ENCODE results near the gene ORC5.

Gene ORC5

DNA sequence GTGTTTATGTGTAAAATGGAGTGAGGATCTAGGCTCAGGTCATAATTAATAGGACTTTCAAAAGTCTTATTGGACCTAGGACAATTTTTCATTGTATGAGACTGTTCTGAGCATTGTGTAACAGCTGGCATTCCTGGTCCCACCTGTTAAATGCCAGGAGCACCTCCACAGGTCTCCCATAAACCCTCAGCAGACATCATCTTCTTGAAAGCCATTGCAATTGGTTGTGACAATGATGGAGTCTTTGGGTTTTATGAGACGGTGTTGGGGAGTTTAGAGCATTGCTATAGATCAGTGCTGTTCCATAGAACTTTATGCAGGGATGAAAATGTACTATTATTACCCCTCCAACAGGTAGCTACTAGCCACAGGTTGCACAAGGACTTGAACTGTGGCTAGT is 108.9 kb downstream of the ORC5 start:
- Mint-ChIP-seq H3K27me3 (peaks cover 9 to 31% of the 10 kb centered on the region in 2 donors), H3K4me3 (no peak overlapping the region), H3K27ac (no peak overlapping the region), H3K4me1 (ENCODE audit: low read depth in 2 of 2) (no peaks in the 10 kb centered on the region), H3K9me3 (no peaks in the 10 kb centered on the region), H3K36me3 (ENCODE audit: insufficient read depth) (no peaks in the 10 kb centered on the region)
- DNase-seq (no peak), ATAC-seq (replicated peaks) (no peak)

DNA sequence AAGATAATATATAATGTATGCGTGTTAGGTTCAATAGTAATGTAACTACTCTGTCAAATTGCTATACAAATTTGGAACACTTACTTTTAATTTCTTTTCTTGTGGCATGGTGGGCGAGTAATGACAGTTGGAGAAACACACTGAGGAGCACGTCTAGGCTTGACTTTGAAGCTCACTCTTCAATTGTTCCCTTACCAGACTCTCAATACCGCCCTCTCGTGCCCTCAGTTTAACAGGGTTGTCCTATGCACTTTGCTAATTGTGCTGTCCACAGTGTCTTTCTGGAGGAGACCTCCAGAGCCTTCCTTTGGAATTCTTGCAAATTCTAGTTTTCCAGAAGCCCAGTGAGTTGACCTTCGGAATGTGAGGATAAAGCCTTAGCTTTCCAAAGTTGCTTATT is 111.1 kb downstream of the ORC5 start:
- H3K4me1 Mint-ChIP-seq (ENCODE audit: low read depth in 2 of 2), result no peaks in the 10 kb centered on the region
- no peaks in the 10 kb centered on the region for H3K36me3 Mint-ChIP-seq (ENCODE audit: insufficient read depth)
- no peak overlapping the region for H3K27ac Mint-ChIP-seq
- peaks cover 9 to 45% of the 10 kb centered on the region in 2 donors for H3K27me3 Mint-ChIP-seq
- H3K4me3 Mint-ChIP-seq, result no peak overlapping the region
- no peaks in the 10 kb centered on the region for H3K9me3 Mint-ChIP-seq
- no peak for DNase-seq
- ATAC-seq (replicated peaks), result no peak

DNA sequence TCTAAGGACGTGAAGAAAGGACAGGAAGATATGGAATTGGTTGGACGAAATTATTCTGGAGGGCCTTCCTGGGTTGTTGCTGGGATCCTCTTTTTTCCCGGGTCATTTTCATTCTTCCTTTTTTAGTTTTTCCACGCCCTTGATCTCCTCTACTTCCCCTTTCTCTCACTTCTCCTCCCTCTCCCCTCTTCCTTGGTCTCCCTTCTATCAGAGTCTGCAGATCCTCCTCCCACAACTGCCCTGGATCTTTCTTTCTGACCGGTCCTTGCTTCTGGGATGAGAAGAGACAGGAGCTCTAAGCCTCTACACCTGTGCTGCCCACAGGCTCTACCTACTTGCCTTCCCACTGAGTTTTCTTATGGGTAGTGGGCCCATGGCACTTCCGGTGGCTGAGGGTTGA is 114.7 kb downstream of the ORC5 start:
- Mint-ChIP-seq H3K36me3 (ENCODE audit: insufficient read depth) (no peaks in the 10 kb centered on the region), H3K4me1 (ENCODE audit: low read depth in 2 of 2) (no peaks in the 10 kb centered on the region), H3K4me3 (no peak overlapping the region), H3K9me3 (no peaks in the 10 kb centered on the region), H3K27ac (no peak overlapping the region), H3K27me3 (peaks cover 23 to 44% of the 10 kb centered on the region in 2 donors)
- DNase-seq (no peak), ATAC-seq (replicated peaks) (no peak)

DNA sequence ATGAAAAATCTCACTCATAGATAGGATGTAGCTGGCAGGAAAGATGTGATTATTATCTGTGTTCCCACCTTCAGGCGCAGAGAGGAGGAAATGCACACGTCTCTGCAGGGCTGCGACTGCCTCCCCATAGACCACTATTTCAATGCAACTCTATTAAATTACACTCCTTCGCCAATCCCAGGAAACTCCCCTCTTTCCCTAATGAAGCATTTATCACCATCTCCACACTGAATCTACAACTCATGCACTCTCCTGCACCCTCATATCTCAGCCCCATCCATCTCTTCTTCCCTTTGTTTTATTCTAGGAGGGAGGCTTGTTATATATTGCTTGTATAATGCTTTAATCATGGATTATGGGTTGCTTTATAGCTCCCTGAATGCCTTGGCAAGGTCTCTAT is 116.6 kb downstream of the ORC5 start:
- Mint-ChIP-seq H3K4me1 (ENCODE audit: low read depth in 2 of 2) (no peaks in the 10 kb centered on the region), H3K27ac (no peak overlapping the region), H3K27me3 (peaks cover 23 to 42% of the 10 kb centered on the region in 2 donors), H3K36me3 (ENCODE audit: insufficient read depth) (no peaks in the 10 kb centered on the region), H3K4me3 (no peak overlapping the region), H3K9me3 (no peaks in the 10 kb centered on the region)
- DNase-seq (no peak), ATAC-seq (replicated peaks) (no peak)

DNA sequence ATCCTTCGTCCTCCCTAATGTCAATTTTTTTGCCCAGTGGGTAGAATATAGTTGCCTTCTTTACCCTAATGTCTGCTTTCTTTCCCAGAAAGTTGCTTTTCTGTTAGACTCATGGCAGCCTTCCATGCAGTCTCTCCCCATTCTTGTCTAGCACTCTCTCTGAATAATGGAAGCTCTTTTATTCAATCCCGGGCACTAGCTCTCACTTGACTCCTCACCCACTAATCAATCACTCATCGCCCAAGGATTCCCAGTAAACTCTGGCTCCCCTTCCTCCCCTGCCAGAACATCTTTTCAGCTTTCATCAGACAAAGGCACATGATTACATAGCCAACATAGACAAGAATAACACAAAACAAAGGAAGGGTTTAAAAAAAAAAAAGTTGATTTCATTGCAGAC is 118.2 kb downstream of the ORC5 start:
- Mint-ChIP-seq H3K9me3 (no peaks in the 10 kb centered on the region), H3K4me1 (ENCODE audit: low read depth in 2 of 2) (no peaks in the 10 kb centered on the region), H3K27ac (no peak overlapping the region), H3K27me3 (peaks cover 13 to 30% of the 10 kb centered on the region in 2 donors), H3K4me3 (no peak overlapping the region), H3K36me3 (ENCODE audit: insufficient read depth) (no peaks in the 10 kb centered on the region)
- DNase-seq (no peak), ATAC-seq (replicated peaks) (no peak)

DNA sequence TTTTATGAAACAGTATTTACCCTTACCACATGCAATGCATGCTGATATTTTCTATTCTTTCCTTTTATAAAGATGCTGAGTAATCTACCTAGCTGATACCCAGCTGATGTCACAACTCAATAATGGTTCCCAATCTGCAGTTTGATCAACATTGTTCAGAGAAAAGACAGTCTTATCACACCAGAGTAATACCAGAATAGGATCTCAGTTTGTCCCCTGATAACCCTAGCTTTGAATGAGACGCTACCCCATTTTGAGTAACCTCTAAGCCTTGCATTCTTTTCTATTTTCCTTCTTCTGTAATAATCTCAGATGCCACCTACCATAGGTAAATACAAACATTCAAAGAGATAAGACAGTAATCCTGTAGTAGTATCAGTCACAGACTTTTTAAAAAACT is 118.8 kb downstream of the ORC5 start:
- Mint-ChIP-seq H3K4me1 (ENCODE audit: low read depth in 2 of 2) (no peaks in the 10 kb centered on the region), H3K27me3 (peaks cover 13 to 36% of the 10 kb centered on the region in 2 donors), H3K27ac (no peak overlapping the region), H3K9me3 (peaks cover 0 to 4% of the 10 kb centered on the region in 2 donors), H3K36me3 (ENCODE audit: insufficient read depth) (no peaks in the 10 kb centered on the region), H3K4me3 (no peak overlapping the region)
- no peak for DNase-seq
- ATAC-seq (replicated peaks), result no peak

Measured in effector memory CD8-positive, alpha-beta T cell (primary cell).